ENCODE measurements around the gene OTOGL. TPM values are rescaled to one million over a fixed set of nuclear protein-coding genes. Genes with fewer than 3 reads are reported as not detected.
"Not testable (repeated sequence)": the region's sequence is repeated elsewhere in the genome, so short reads cannot be mapped to it uniquely, and the experiment has no call there.

Gene OTOGL
- total RNA-seq, 1 donor from 2014 or later, result 5.3 TPM

- DNase-seq (ENCODE audit: low read depth, low spot score), result no peak
Measured at GRCh38 chr12:80272387-80272915, 173.1 kb downstream of the OTOGL start.

DNA sequence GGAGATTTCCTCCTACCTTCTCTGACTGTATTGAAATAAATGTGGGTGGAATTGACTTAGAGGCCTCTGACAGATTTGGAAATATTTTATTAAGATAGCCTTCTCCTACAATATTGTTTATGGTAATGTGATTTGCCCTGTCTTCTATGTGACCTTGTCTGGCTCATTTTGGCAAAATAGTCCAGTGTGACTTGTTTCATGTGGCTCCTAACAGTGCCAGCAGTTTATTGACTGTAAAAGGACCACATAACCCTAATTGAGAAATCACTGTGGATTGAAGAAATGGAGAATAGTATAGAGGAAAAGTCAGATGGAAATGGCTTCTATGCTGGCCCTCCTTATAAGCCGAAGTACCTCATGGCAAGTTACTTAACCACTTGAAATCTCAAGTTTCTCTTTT is 173.8 kb downstream of the OTOGL start:
- no peak for DNase-seq (ENCODE audit: low read depth, low spot score)

- no peak for DNase-seq (ENCODE audit: low read depth, low spot score)
Measured at GRCh38 chr12:80277732-80278131, 178.4 kb downstream of the OTOGL start.

GRCh38 chr12:80282226-80282625 is 182.9 kb downstream of the OTOGL start:
- no peak for DNase-seq (ENCODE audit: low read depth, low spot score)

GRCh38 chr12:80282761-80283160 is 183.4 kb downstream of the OTOGL start:
- no peak for DNase-seq (ENCODE audit: low read depth, low spot score)

GRCh38 chr12:80291108-80291754 is 191.9 kb downstream of the OTOGL start:
- no peak for DNase-seq (ENCODE audit: low read depth, low spot score)

GRCh38 chr12:80293347-80293746 is 194.0 kb downstream of the OTOGL start:
- no peak for DNase-seq (ENCODE audit: low read depth, low spot score)

DNA sequence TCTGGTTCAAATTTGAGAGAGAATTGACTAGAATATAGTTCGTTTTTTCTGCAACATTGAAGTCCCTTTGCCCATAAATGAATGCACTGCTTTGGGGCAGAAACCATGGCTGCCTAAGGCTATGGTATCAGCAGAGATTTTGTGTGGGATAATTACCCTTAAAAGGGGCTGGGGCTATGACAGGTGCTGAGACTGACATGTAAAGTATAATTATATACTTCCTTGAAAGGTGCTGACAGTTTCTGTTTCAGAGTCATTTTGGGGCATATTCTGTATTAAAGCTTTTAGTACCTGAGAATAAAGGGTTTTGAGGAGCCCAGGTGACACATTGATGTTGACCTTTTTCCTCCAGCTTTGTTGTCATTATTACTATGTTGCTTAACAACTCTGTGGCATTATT is 194.4 kb downstream of the OTOGL start:
- DNase-seq (ENCODE audit: low read depth, low spot score), result no peak

GRCh38 chr12:80299219-80299618 is 199.9 kb downstream of the OTOGL start:
- no peak for DNase-seq (ENCODE audit: low read depth, low spot score)

- DNase-seq (ENCODE audit: low read depth, low spot score), result no peak
Measured at GRCh38 chr12:80299976-80300375, 200.6 kb downstream of the OTOGL start.

DNA sequence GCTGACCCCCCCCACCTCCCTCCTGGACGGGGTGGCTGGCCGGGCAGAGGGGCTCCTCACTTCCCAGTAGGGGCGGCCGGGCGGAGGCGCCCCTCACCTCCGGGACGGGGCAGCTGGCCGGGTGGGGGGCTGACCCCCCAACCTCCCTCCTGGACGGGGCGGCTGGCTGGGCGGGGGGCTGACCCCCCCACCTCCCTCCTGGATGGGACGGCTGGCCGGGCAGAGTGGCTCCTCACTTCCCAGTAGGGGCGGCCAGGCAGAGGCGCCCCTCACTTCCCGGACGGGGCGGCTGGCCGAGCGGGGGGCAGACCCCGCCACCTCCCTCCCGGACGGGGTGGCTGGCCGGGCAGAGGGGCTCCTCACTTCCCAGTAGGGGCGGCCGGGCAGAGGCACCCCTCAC is 208.1 kb downstream of the OTOGL start:
- DNase-seq (ENCODE audit: low read depth, low spot score), result not testable (repeated sequence)

- DNase-seq (ENCODE audit: low read depth, low spot score), result no peak
Measured at GRCh38 chr12:80313209-80313608, 213.9 kb downstream of the OTOGL start.

DNA sequence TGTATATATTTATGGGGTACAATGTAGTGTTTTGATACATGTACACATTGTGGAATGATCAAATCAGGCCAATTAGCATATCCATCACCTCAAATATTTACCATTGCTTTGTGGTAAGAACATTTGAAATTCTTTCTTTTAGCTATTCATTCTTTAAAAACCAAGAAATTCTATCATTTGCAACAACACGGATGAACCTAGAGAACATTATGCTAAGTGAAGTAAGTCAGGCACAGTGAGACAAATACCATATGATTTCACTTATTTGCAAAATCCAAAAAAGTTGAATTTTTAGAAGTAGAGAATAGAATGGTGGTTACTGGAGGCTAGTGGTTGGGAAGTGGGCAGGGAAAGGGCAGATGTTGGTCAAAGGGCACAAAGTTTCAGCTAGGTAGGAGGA is 215.4 kb downstream of the OTOGL start:
- no peak for DNase-seq (ENCODE audit: low read depth, low spot score)

DNA sequence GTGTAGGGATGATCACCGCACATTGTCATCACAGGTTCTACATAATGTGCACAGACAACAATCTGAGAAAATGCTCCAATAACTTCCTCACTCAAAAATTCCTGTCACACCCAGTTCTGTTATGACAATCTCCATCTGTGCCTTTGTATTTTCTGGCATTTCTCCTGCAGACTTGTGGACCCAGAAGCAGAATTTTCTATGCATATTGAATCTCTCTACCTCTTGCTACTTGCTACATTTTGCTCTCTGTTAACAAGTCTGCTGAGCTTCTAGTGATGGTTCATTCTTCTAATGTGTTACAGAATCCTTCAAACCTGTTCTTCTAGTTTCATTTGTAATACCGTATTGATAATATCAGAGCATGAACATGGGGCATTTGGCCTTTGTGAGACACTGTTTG is 216.9 kb downstream of the OTOGL start:
- DNase-seq (ENCODE audit: low read depth, low spot score), result no peak

- no peak for DNase-seq (ENCODE audit: low read depth, low spot score)
Measured at GRCh38 chr12:80317307-80317706, 218.0 kb downstream of the OTOGL start.

GRCh38 chr12:80317899-80318298 is 218.6 kb downstream of the OTOGL start:
- no peak for DNase-seq (ENCODE audit: low read depth, low spot score)

DNA sequence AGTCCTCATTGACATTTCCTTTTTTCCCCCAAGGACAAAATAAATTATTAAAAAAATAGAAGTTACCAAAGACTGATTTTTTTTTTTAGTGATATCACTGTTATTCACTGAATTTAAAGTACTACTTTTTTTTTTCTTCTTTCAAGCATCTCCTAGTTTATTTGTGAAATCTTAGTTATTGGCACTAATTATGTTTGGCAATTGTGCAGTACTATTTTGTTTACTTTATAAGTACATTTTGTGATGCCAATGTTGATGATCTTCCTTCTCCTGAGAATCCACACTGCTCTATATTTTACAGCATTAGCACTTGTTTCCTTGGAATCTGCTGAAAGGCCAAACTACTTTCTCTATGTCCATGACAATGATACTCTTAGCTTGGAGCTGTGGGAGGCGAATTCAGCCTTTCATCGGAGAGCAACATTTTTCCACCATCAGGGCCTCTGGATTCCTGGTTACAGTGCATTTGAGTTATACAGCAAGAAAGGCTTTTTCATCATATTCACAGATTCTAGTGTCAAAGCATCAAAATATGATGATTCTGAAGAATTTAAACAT is 220.9 kb downstream of the OTOGL start:
- no peak for DNase-seq (ENCODE audit: low read depth, low spot score)

GRCh38 chr12:80321653-80322052 is 222.3 kb downstream of the OTOGL start:
- DNase-seq (ENCODE audit: low read depth, low spot score), result no peak

GRCh38 chr12:80325167-80325959 is 226.0 kb downstream of the OTOGL start:
- DNase-seq (ENCODE audit: low read depth, low spot score), result no peak

- no peak for DNase-seq (ENCODE audit: low read depth, low spot score)
Measured at GRCh38 chr12:80332827-80333226, 233.5 kb downstream of the OTOGL start.

DNA sequence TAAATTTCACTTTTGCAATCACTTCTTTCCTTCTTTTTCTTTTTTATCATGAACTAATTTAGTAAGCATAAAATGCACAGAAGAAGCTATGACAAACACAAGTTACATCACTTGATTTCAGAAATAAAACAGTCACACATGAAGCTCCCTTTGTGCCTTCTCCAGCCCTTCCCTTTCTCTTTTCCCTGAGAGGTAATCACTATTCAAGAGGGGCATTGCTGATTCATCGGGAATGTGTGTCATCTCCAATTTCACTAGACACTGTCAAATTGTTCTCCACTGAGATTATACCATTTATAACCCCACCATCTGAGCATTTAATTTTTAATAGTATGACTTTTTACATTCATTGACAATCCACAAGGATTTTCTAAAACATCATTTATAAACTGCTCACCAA is 253.1 kb downstream of the OTOGL start:
- no peak for DNase-seq (ENCODE audit: low read depth, low spot score)

DNA sequence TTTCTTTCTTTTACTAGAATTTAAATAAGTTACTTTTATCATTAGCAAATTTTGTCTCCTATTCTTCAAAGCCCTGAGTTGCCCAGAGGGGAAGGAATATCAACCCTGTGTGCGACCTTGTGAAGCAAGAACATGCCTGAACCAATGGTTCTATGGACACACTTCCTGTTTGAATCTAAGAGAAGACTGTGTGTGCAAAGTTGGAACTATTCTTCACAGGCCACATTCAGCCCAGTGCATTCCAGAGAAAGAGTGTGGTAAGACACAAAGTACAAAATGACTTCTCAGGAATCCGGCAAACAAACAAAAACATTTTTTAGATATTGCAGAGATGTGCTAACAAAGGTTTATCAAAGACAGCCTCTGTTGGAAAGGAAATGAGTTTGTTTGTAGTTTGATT is 253.9 kb downstream of the OTOGL start:
- peak; percentile 58 for DNase-seq (ENCODE audit: low read depth, low spot score)

- peak; percentile 78 for DNase-seq (ENCODE audit: low read depth, low spot score)
Measured at GRCh38 chr12:80356097-80356496, 256.8 kb downstream of the OTOGL start.

All from pulmonary artery endothelial cell (primary cell).